Natural killer cell (primary cell): Measurements from ENCODE around the gene PIK3C2G. TPM values are rescaled to one million over a fixed set of nuclear protein-coding genes. Genes with fewer than 3 reads are reported as not detected.

Source experiments
- ATAC-seq, 3 donors: fragments of 150-1000 bp in 2 of 3; fragments of 200-7000 bp in 1 of 3; cut with Tn5 transposase; 1 replicate in 1 of 3; 2 replicates in 2 of 3; pipeline ENCODE4 v1.10.0; 2021; ENCODE audit warnings: mild to moderate bottlenecking in 2 of 3, moderate library complexity in 2 of 3
- DNase-seq, 2 donors: peaks; one replicate each; pipeline versions ENCODE4 v3.0.0 to v3.0.0-alpha.2; 2013 to 2021; ENCODE audit warnings: mixed read lengths in 1 of 2
- H3K27ac ChIP-seq: one replicate; pipeline ENCODE4 v1.5.1; 2013; ENCODE audit warnings: mild to moderate bottlenecking, low read length
- H3K27me3 ChIP-seq: one replicate; pipeline ENCODE4 v1.6.1; 2013; ENCODE audit warnings: low read length; ENCODE audit not compliant: control insufficient read depth, insufficient read depth
- H3K36me3 ChIP-seq: one replicate; pipeline ENCODE4 v1.6.1; 2013; ENCODE audit warnings: low read length; ENCODE audit not compliant: control insufficient read depth, insufficient read depth
- H3K4me1 ChIP-seq: one replicate; pipeline ENCODE4 v1.6.1; 2013; ENCODE audit warnings: low read length; ENCODE audit not compliant: control insufficient read depth, insufficient read depth
- H3K4me3 ChIP-seq: one replicate; pipeline ENCODE4 v1.5.1; 2013; ENCODE audit warnings: low read length
- H3K9me3 ChIP-seq: one replicate; pipeline ENCODE4 v1.6.1; 2013; ENCODE audit warnings: low read length; ENCODE audit not compliant: control insufficient read depth, insufficient read depth
- H3K27ac Mint-ChIP-seq, 2 donors: one replicate each; pipeline ENCODE4 v1.8.0; 2022; ENCODE audit warnings: mild to moderate bottlenecking in 2 of 2, mixed read lengths in 2 of 2, moderate library complexity in 1 of 2
- H3K27me3 Mint-ChIP-seq, 2 donors: one replicate each; pipeline ENCODE4 v1.8.0; 2022; ENCODE audit warnings: low read depth in 2 of 2, mixed read lengths in 2 of 2
- H3K36me3 Mint-ChIP-seq: one replicate; pipeline ENCODE4 v1.8.0; 2022; ENCODE audit warnings: mixed read lengths
- H3K4me1 Mint-ChIP-seq, 2 donors: one replicate each; pipeline ENCODE4 v1.8.0; 2022; ENCODE audit warnings: mixed read lengths in 2 of 2
- H3K4me3 Mint-ChIP-seq: one replicate; pipeline ENCODE4 v1.8.0; 2022; ENCODE audit warnings: mild to moderate bottlenecking, moderate library complexity, mixed read lengths
- H3K9me3 Mint-ChIP-seq, 2 donors: one replicate each; pipeline ENCODE4 v1.8.0; 2022; ENCODE audit warnings: mixed read lengths in 2 of 2
- WGBS: methylation state at CpG from one replicate; pipeline ENCODE4 v1.1.7; 2013; ENCODE audit warnings: missing lambda C conversion rate; ENCODE audit not compliant: insufficient coverage; 5-methylcytosine and 5-hydroxymethylcytosine counted together
- intact Hi-C: fragments of 100-400 bp; cut with micrococcal nuclease; formaldehyde crosslinking; loops from one replicate; pipeline ENCODE4 v1.14.2; 2022
- total RNA-seq, 4 donors: library from RNA; stranded (reverse); fragments of 120-200 nt in 1 of 4; gene quantifications; one replicate each; pipeline versions ENCODE4 v1.2.3 to v1.2.4, GENCODE V29; 2013 to 2022
- TF ChIP-seq, protein P1 (sequence below): fragments of 200-600 bp; IDR thresholded peaks from one replicate; pipeline ENCODE4 v1.8.0; 2022; ENCODE audit warnings: antibody characterized with exemption

PIK3C2G gene
- total RNA-seq, 3 donors from 2014 or later (not counting 1 experiment from before 2014, with no cell fraction given): not detected

DNA sequence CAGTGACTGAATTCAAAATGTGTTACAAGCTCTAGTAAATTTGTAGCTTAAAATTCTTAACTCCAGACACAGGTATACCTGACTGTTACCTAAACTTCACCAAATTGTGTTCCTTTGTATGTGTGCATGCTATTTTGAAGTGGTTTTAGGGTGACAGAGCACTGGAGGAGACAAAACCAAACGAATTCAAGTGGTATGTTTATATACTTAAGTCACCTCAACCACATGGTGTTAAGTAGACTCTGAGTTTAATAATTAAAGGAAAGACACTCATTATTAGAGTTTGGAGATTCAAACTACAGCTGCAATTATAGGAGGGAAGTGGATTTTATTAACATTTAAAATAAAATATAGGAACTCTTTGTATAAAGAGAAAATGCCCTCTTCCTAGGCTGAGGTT, 392.1 kb downstream of the PIK3C2G start:
- Mint-ChIP-seq H3K4me1 (no peaks in the 10 kb centered on the region), H3K9me3 (peaks cover 20 to 22% of the 10 kb centered on the region in 2 donors), H3K4me3 (no peak overlapping the region), H3K27ac (no peak overlapping the region), H3K27me3 (no peaks in the 10 kb centered on the region), H3K36me3 (no peaks in the 10 kb centered on the region)
- Histone ChIP-seq H3K9me3 (no peaks in the 10 kb centered on the region), H3K4me3 (no peak overlapping the region), H3K27me3 (no peaks in the 10 kb centered on the region), H3K4me1 (no peaks in the 10 kb centered on the region), H3K27ac (no peak overlapping the region), H3K36me3 (no peaks in the 10 kb centered on the region)
- intact Hi-C loops: no loop called here
- TF ChIP-seq, protein P1, sequence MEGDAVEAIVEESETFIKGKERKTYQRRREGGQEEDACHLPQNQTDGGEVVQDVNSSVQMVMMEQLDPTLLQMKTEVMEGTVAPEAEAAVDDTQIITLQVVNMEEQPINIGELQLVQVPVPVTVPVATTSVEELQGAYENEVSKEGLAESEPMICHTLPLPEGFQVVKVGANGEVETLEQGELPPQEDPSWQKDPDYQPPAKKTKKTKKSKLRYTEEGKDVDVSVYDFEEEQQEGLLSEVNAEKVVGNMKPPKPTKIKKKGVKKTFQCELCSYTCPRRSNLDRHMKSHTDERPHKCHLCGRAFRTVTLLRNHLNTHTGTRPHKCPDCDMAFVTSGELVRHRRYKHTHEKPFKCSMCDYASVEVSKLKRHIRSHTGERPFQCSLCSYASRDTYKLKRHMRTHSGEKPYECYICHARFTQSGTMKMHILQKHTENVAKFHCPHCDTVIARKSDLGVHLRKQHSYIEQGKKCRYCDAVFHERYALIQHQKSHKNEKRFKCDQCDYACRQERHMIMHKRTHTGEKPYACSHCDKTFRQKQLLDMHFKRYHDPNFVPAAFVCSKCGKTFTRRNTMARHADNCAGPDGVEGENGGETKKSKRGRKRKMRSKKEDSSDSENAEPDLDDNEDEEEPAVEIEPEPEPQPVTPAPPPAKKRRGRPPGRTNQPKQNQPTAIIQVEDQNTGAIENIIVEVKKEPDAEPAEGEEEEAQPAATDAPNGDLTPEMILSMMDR: no peak
- no peak for DNase-seq
- no peak for ATAC-seq
- WGBS: no CpG with 5 or more reads among the region's 1 CpG

DNA sequence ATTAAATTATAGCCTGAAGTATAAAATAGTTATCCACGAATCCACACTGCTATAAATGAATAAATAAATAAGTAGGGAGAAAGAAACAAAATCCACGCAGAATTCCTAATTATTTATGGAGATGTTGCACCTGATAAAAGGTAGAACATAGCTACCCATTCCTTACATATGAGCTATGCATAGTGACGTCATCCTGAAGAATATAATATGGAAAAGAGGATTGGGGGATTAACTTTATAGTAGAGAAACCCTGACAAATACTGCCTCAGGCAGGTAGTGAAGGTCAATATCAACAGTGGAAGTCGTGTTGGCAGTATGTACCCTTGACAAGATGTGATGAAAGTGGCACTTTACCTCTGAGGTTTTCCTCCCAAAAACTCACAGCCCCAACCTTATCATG, 394.0 kb downstream of the PIK3C2G start:
- TF ChIP-seq, protein P1: no peak
- DNase-seq: no peak
- H3K36me3 Mint-ChIP-seq: peaks cover under 1% of the 10 kb centered on the region
- 78% methylated on average over 1 of the region's 4 CpGs for WGBS
- intact Hi-C loops: no loop called here
- Histone ChIP-seq H3K4me1 (no peaks in the 10 kb centered on the region), H3K27me3 (no peaks in the 10 kb centered on the region), H3K27ac (no peak overlapping the region), H3K4me3 (no peak overlapping the region), H3K9me3 (no peaks in the 10 kb centered on the region), H3K36me3 (no peaks in the 10 kb centered on the region)
- H3K4me3 Mint-ChIP-seq: no peak overlapping the region
- no peak for ATAC-seq
- no peaks in the 10 kb centered on the region for H3K4me1 Mint-ChIP-seq
- no peak overlapping the region for H3K27ac Mint-ChIP-seq
- H3K27me3 Mint-ChIP-seq: no peaks in the 10 kb centered on the region
- peaks cover 16 to 17% of the 10 kb centered on the region in 2 donors for H3K9me3 Mint-ChIP-seq

GRCh38 chr12:18658179-18658578, 396.9 kb downstream of the PIK3C2G start:
- Histone ChIP-seq H3K9me3 (no peaks in the 10 kb centered on the region), H3K4me1 (no peaks in the 10 kb centered on the region), H3K27ac (no peak overlapping the region), H3K4me3 (no peak overlapping the region), H3K36me3 (no peaks in the 10 kb centered on the region), H3K27me3 (no peaks in the 10 kb centered on the region)
- intact Hi-C loops: no loop called here
- 81% methylated on average over 2 of the region's 2 CpGs for WGBS
- peaks cover 10% of the 10 kb centered on the region for H3K36me3 Mint-ChIP-seq
- DNase-seq (no peak), ATAC-seq (no peak)
- H3K27me3 Mint-ChIP-seq: no peaks in the 10 kb centered on the region
- H3K4me1 Mint-ChIP-seq: no peaks in the 10 kb centered on the region
- TF ChIP-seq, protein P1: no peak
- H3K4me3 Mint-ChIP-seq: no peak overlapping the region
- H3K27ac Mint-ChIP-seq: no peak overlapping the region
- peaks cover 16 to 23% of the 10 kb centered on the region in 2 donors for H3K9me3 Mint-ChIP-seq

DNA sequence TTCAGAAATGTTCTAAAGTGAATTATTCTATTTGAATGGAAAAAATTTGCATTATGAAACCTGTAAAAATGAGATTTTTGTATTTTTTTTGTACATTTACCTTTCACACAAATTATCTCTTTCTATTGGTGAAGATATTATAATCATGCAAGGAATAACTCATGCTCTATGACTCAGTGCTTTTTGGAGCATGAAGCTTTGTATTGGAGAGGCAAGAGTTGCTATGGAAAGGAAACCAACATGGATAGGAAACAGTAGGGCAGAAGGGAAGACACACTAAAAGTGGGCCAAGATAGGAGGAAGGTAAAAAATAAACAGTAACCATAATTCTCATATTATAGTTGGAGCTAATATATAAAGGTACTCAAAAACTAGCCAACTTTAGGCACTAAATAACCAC, 397.5 kb downstream of the PIK3C2G start:
- TF ChIP-seq, protein P1: no peak
- H3K27me3 Mint-ChIP-seq: no peaks in the 10 kb centered on the region
- Histone ChIP-seq H3K4me1 (no peaks in the 10 kb centered on the region), H3K27ac (no peak overlapping the region), H3K9me3 (no peaks in the 10 kb centered on the region), H3K36me3 (no peaks in the 10 kb centered on the region), H3K4me3 (no peak overlapping the region), H3K27me3 (no peaks in the 10 kb centered on the region)
- H3K4me3 Mint-ChIP-seq: no peak overlapping the region
- intact Hi-C loops: no loop called here
- peaks cover 10% of the 10 kb centered on the region for H3K36me3 Mint-ChIP-seq
- no peak for ATAC-seq
- DNase-seq: no peak
- H3K9me3 Mint-ChIP-seq: peaks cover 17 to 22% of the 10 kb centered on the region in 2 donors
- H3K4me1 Mint-ChIP-seq: no peaks in the 10 kb centered on the region
- no peak overlapping the region for H3K27ac Mint-ChIP-seq
